ENCODE results near the gene SGCA.

Gene SGCA

DNA sequence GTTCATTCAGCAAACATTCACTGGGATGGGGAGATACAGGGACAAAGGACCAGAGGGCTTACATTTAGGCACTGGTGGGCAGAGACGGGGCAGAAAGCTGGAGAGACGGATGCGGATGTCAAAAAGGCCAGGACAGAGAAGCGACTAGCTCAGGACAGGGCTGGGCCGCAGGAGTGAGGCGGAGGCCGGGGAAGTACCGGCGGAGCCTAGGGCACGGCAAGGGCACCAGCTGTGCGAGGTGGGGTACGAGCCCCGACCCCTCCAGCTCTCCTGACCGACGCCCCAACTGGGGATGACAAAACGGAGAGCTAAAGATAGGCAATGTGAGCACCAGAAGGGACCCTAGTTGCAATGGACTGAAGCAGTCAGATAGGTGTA is 3.9 kb upstream of the SGCA start:
- TF ChIP-seq, protein P1, sequence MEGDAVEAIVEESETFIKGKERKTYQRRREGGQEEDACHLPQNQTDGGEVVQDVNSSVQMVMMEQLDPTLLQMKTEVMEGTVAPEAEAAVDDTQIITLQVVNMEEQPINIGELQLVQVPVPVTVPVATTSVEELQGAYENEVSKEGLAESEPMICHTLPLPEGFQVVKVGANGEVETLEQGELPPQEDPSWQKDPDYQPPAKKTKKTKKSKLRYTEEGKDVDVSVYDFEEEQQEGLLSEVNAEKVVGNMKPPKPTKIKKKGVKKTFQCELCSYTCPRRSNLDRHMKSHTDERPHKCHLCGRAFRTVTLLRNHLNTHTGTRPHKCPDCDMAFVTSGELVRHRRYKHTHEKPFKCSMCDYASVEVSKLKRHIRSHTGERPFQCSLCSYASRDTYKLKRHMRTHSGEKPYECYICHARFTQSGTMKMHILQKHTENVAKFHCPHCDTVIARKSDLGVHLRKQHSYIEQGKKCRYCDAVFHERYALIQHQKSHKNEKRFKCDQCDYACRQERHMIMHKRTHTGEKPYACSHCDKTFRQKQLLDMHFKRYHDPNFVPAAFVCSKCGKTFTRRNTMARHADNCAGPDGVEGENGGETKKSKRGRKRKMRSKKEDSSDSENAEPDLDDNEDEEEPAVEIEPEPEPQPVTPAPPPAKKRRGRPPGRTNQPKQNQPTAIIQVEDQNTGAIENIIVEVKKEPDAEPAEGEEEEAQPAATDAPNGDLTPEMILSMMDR (IDR thresholded peaks at IDR 0.05): no peak
- TF ChIP-seq ZFX (IDR thresholded peaks at IDR 0.05; ENCODE audit: borderline replicate concordance): no peak
- no peak overlapping the region for H3K27ac ChIP-seq

DNA sequence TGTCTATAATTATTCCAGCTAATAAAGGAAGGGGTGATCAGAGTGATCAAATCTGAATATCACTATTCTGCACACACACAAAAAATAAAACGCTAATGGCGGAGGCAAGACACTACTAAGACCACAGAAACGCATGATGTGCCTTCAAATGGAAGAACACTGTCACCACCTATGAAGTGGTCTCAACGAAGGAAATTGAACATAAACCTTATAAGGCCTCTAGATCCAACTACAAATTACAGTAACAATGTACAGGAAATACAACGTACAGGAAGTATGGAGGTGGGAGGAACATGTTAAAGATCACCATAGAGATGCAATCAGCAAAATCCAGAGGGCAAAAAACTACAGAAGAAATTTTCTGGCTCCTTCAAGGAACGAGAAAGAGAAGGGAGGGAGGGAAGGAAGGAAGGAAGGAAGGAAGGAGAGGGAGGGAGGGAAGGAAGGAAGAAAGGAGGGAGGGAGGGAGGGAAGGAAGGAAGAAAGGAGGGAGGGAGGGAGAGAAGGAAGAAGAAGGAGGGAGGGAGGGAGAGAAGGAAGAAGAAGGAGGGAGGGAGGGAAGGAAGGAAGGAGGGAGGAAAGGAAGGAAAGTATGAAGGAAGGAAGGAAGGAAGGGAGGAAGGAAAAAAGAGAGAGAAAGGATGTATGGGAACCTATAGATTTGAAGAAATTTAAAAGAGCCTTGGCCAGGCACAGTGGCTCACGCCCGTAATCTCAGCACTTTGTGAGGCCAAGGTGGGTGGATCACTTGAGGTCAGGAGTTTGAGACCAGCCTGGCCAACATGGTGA is 3.1 kb upstream of the SGCA start:
- no peak overlapping the region for H3K27ac ChIP-seq
- TF ChIP-seq, protein P1 (IDR thresholded peaks at IDR 0.05): no peak
- no peak for TF ChIP-seq ZFX (IDR thresholded peaks at IDR 0.05; ENCODE audit: borderline replicate concordance)

DNA sequence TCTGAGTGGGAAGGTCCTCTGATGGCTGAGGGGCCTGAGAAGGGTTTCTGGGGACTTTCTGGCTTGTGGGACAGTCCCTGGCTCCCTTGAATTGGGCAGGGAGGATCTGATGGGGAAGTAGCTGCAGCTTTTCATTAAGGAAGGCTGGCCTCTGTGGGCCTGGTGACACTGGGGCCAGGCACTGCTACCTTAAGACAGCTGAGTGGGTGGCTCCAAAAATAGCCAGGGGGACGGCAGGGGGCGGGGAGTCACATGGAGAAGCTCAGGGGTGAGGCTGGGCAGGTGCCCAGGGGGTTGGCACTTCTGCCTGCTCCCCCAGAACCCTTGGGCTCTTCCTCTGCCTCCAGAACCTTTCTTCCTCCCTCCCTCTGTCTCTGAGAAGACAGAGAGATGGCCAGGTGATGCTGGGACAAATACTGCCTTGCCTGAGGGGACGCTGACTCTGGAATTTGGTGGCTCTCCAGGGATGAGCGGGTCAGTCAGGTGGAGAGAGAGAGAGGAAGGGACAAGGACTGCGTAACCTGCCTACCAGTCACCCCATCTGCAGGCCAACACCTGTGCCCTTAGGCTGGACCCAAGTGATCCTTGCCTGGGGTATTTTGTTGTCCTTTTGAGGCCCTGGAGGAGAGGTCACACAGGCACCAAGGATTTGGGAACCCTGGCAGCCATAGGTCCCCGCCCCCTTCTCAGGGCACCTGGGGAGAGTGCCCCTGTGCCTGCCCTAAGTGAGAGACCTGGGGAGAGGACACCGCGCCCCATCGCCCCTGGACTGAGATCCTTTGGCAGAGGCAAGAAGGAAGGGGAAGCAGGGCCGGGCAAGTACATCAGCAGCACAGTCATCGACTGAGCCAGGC is 1.7 kb upstream of the SGCA start:
- H3K27ac ChIP-seq: no peak overlapping the region
- TF ChIP-seq ZFX (IDR thresholded peaks at IDR 0.05; ENCODE audit: borderline replicate concordance): no peak
- TF ChIP-seq, protein P1 (IDR thresholded peaks at IDR 0.05): no peak

DNA sequence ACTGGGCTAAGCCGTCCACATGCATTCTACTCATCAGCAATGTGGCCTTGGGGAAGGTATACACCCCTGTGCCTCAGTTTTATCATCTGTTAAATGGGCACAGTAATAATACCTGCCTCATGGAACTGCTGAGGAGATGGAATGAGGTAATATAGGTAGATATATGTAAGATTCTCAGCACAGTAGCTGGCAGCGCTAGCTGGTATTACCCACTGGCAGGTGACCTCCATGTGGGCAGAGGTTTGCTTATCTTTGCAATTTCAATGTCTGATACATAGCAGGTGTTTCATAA is 1.2 kb upstream of the SGCA start:
- TF ChIP-seq, protein P1 (IDR thresholded peaks at IDR 0.05): no peak
- H3K27ac ChIP-seq: no peak overlapping the region

DNA sequence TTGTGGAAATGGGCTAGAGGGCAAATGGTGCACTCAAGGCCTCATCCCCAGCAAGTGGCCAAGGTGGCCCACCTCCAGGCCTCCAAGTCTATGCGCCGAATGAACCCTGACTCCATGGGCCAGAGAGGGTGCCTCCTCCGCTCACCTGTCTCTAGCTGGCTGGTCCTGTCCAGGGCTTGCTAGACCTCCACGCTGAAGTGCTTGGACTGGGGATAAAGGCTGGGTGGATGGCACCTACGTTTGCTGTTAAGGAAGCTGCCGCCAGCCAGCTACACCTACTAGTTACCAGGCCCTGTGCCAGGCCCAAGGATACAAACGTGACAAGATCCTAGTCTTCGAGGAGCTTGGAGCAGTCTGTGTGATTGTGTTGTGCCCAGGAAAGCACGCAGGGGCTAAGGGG is 739 bp upstream of the SGCA start:
- H3K27ac ChIP-seq: no peak overlapping the region
- TF ChIP-seq ZFX (IDR thresholded peaks at IDR 0.05; ENCODE audit: borderline replicate concordance): no peak
- TF ChIP-seq, protein P1 (IDR thresholded peaks at IDR 0.05): no peak

DNA sequence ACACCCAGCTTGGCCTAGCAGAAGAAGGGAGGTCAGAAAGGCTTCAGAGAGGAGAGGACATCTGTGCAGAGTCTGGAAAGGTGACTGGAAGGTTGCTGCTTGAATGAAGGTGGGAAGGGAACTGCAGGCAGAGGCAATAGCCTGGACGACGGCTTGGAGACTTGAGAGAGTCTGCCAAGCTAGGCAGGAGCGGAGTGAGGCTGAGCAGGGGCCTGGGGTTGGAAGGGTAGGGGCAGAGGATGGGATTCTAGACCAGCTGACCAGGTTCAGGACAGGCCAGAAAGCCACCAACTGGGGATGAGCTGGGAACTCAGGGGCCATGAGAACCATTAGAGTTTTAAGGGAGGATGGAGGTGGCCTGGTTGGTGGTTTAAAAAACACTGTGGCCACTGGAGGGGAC is 339 bp upstream of the SGCA start:
- no peak for TF ChIP-seq ZFX (IDR thresholded peaks at IDR 0.05; ENCODE audit: borderline replicate concordance)
- TF ChIP-seq, protein P1 (IDR thresholded peaks at IDR 0.05): no peak
- no peak overlapping the region for H3K27ac ChIP-seq
